GM10847 (cell line): ENCODE data around the gene THAP8.
A peak's percentile ranks its signal among the peaks of the same experiment; 100 is the strongest.

Experiments
- POLR2A ChIP-seq: IDR thresholded peaks from 2 replicates; pipeline ENCODE4 v1.6.1; 2011; ENCODE audit not compliant: insufficient read length; ENCODE audit errors: extremely low read depth

THAP8 gene

GRCh38 chr19:36054119-36054732 is at the start of gene THAP8:
THAP8 (minus strand) TSS chr19:36054285; CDS start chr19:36054217, 68 bp downstream.
- peak; percentile 42 for TF ChIP-seq POLR2A

- TF ChIP-seq POLR2A, result no peak
Observed at GRCh38 chr19:36103040-36103626, 49.0 kb upstream of the THAP8 start.

GRCh38 chr19:36101550-36102327 is 47.7 kb upstream of the THAP8 start:
- TF ChIP-seq POLR2A, result no peak

GRCh38 chr19:36100476-36100875 is 46.4 kb upstream of the THAP8 start:
- no peak for TF ChIP-seq POLR2A

- TF ChIP-seq POLR2A, result no peak
Observed at GRCh38 chr19:36099166-36099785, 45.2 kb upstream of the THAP8 start.

- TF ChIP-seq POLR2A, result no peak
Observed at GRCh38 chr19:36097036-36097435, 43.0 kb upstream of the THAP8 start.

- no peak for TF ChIP-seq POLR2A
Observed at GRCh38 chr19:36093687-36094086, 39.6 kb upstream of the THAP8 start.

- no peak for TF ChIP-seq POLR2A
Observed at GRCh38 chr19:36093146-36093662, 39.1 kb upstream of the THAP8 start.

- TF ChIP-seq POLR2A, result no peak
Observed at GRCh38 chr19:36092566-36092965, 38.5 kb upstream of the THAP8 start.

- TF ChIP-seq POLR2A, result no peak
Observed at GRCh38 chr19:36090910-36091695, 37.0 kb upstream of the THAP8 start.

- no peak for TF ChIP-seq POLR2A
Observed at GRCh38 chr19:36089847-36090246, 35.8 kb upstream of the THAP8 start.

GRCh38 chr19:36086326-36086725 is 32.2 kb upstream of the THAP8 start:
- no peak for TF ChIP-seq POLR2A

- TF ChIP-seq POLR2A, result no peak
Observed at GRCh38 chr19:36084231-36085009, 30.3 kb upstream of the THAP8 start.

- no peak for TF ChIP-seq POLR2A
Observed at GRCh38 chr19:36082916-36083315, 28.8 kb upstream of the THAP8 start.

GRCh38 chr19:36081894-36082293 is 27.8 kb upstream of the THAP8 start:
- TF ChIP-seq POLR2A, result no peak

- TF ChIP-seq POLR2A, result no peak
Observed at GRCh38 chr19:36081385-36081784, 27.3 kb upstream of the THAP8 start.
